ENCODE results near the gene MATN1.

MATN1 gene

DNA sequence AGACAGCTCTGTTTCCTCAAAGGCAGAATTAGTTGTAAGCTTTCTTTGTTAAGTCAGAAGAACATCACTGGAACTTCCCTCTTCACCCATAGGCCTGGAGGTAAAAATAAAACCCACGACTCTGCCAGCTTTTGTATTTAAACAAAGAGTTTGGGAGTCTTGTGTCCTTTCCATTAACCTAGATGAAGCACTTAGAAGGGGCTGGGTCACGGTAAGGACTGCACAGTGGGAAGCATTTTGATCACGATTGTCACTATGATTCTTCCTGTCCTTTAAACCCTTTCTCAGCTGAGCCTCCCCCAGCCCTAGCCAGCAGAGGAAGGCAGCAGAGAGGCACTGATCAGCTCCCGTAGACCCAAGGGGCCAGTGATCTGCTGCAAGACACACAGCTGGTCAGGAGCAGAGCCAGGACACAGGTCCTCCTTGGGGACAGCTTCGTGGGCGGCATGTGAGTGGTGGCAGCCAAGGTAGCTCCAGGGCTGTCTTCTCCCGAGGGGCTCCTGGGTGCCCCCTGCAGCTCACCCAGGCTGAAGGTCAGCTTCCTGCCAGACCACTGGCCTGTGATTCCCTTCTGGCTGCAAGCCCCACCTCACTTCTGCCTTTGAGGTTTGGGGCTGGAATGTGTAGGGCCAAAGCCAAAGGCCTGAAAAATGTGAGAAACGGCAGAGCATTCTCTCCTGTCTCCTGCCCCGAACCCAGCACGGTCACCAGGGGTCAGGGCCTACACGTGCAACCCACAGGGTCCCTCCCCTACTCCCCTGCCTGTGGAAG, 38.2 kb upstream of the MATN1 start:
- Histone ChIP-seq H3K9me2 (ENCODE audit: low read depth, low read length) (no peaks in the 10 kb centered on the region), H3K9ac (ENCODE audit: low read length) (no peak overlapping the region), H3K4me2 (ENCODE audit: low read length) (no peak overlapping the region; the same call in 1 of the 2 replicates), H3K36me3 (ENCODE audit: insufficient read depth, low read length) (no peaks in the 10 kb centered on the region), H3K27me3 (ENCODE audit: insufficient read depth, low read length) (peaks cover 5% of the 10 kb centered on the region; the same call in 1 of the 2 replicates), H2AFZ (ENCODE audit: low read length) (no peak overlapping the region), H3K4me1 (ENCODE audit: insufficient read depth, low read length, severe bottlenecking) (peaks cover 59% of the 10 kb centered on the region), H3K9me3 (ENCODE audit: low read length) (no peaks in the 10 kb centered on the region), H3K27ac (ENCODE audit: low read depth, low read length, poor library complexity, severe bottlenecking) (peak overlapping the region; percentile 45), H4K20me1 (ENCODE audit: insufficient read depth, low read length) (no peaks in the 10 kb centered on the region), H3F3A (ENCODE audit: insufficient read depth, low read length) (no peaks in the 10 kb centered on the region; the same call in 1 of the 2 replicates), H3K4me3 (ENCODE audit: low read depth, low read length, poor library complexity, severe bottlenecking) (no peak overlapping the region), H3K79me2 (ENCODE audit: insufficient read depth, low read length) (no peaks in the 10 kb centered on the region)
- TF ChIP-seq, protein P1, sequence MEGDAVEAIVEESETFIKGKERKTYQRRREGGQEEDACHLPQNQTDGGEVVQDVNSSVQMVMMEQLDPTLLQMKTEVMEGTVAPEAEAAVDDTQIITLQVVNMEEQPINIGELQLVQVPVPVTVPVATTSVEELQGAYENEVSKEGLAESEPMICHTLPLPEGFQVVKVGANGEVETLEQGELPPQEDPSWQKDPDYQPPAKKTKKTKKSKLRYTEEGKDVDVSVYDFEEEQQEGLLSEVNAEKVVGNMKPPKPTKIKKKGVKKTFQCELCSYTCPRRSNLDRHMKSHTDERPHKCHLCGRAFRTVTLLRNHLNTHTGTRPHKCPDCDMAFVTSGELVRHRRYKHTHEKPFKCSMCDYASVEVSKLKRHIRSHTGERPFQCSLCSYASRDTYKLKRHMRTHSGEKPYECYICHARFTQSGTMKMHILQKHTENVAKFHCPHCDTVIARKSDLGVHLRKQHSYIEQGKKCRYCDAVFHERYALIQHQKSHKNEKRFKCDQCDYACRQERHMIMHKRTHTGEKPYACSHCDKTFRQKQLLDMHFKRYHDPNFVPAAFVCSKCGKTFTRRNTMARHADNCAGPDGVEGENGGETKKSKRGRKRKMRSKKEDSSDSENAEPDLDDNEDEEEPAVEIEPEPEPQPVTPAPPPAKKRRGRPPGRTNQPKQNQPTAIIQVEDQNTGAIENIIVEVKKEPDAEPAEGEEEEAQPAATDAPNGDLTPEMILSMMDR (IDR thresholded peaks at IDR 0.05; ENCODE audit: low read length) = no peak
- no peak for TF ChIP-seq EZH2 (IDR thresholded peaks at IDR 0.05; ENCODE audit: borderline replicate concordance, low read length)

DNA sequence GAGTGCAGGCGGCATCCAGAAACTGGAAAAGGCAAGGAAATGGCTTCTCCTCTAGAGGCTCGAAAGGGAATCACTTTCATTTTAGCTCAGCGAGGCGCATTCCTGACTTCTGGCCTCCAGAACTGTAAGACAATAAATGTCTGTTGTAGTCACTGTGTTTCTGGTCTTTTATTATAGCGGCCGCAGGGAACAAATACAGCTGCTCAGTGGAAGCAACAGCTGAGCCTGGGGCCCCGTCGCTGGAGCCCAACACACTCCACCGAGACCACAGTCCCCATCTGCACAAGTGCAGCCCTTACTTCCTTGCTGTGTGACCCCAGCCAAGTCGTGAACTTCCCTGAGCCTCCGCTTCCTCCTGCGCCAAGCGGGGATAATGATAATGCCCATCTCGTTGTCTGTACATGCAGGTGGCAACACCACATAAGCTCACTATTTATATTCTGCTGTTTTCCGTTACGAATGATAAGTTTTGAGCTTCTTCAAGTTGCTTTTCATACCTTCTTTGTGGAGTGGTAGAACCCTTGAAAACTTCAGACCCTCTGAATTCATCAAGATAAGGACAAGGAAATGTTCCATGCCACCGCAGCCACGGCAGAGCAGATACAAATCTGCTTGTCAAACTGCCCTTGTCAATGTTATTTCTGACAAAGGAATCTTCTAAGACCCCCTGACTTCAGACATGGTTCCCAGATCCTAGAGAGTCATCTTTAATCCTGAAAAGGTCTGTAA, 37.4 kb upstream of the MATN1 start:
- Histone ChIP-seq H2AFZ (ENCODE audit: low read length) (no peak overlapping the region), H3K4me3 (ENCODE audit: low read depth, low read length, poor library complexity, severe bottlenecking) (no peak overlapping the region), H3K9ac (ENCODE audit: low read length) (peak overlapping the region; percentile 14; the same call in 1 of the 2 replicates), H3K27me3 (ENCODE audit: insufficient read depth, low read length) (peaks cover 5% of the 10 kb centered on the region; the same call in 1 of the 2 replicates), H3K4me1 (ENCODE audit: insufficient read depth, low read length, severe bottlenecking) (peaks cover 67% of the 10 kb centered on the region), H3F3A (ENCODE audit: insufficient read depth, low read length) (no peaks in the 10 kb centered on the region; the same call in 1 of the 2 replicates), H3K9me2 (ENCODE audit: low read depth, low read length) (no peaks in the 10 kb centered on the region), H4K20me1 (ENCODE audit: insufficient read depth, low read length) (no peaks in the 10 kb centered on the region), H3K36me3 (ENCODE audit: insufficient read depth, low read length) (no peaks in the 10 kb centered on the region), H3K9me3 (ENCODE audit: low read length) (no peaks in the 10 kb centered on the region), H3K27ac (ENCODE audit: low read depth, low read length, poor library complexity, severe bottlenecking) (peak overlapping the region; percentile 45), H3K79me2 (ENCODE audit: insufficient read depth, low read length) (no peaks in the 10 kb centered on the region), H3K4me2 (ENCODE audit: low read length) (peak overlapping the region; percentile 43)
- TF ChIP-seq EZH2 (IDR thresholded peaks at IDR 0.05; ENCODE audit: borderline replicate concordance, low read length) = no peak
- TF ChIP-seq, protein P1 (IDR thresholded peaks at IDR 0.05; ENCODE audit: low read length) = no peak

GRCh38 chr1:30759718-30760281, 36.4 kb upstream of the MATN1 start:
- Histone ChIP-seq H3K9ac (ENCODE audit: low read length) (0 out of 2 replicates have a peak overlapping the region, but pooled peaks have one; percentile 4), H4K20me1 (ENCODE audit: insufficient read depth, low read length) (no peaks in the 10 kb centered on the region), H2AFZ (ENCODE audit: low read length) (no peak overlapping the region), H3F3A (ENCODE audit: insufficient read depth, low read length) (no peaks in the 10 kb centered on the region; the same call in 1 of the 2 replicates), H3K9me3 (ENCODE audit: low read length) (no peaks in the 10 kb centered on the region), H3K27me3 (ENCODE audit: insufficient read depth, low read length) (peaks cover 5% of the 10 kb centered on the region; the same call in 1 of the 2 replicates), H3K9me2 (ENCODE audit: low read depth, low read length) (no peaks in the 10 kb centered on the region), H3K4me3 (ENCODE audit: low read depth, low read length, poor library complexity, severe bottlenecking) (no peak overlapping the region), H3K36me3 (ENCODE audit: insufficient read depth, low read length) (no peaks in the 10 kb centered on the region), H3K4me1 (ENCODE audit: insufficient read depth, low read length, severe bottlenecking) (peaks cover 70% of the 10 kb centered on the region), H3K4me2 (ENCODE audit: low read length) (peak overlapping the region; percentile 43), H3K27ac (ENCODE audit: low read depth, low read length, poor library complexity, severe bottlenecking) (peak overlapping the region; percentile 45), H3K79me2 (ENCODE audit: insufficient read depth, low read length) (no peaks in the 10 kb centered on the region)
- TF ChIP-seq, protein P1 (IDR thresholded peaks at IDR 0.05; ENCODE audit: low read length) = no peak
- TF ChIP-seq EZH2 (IDR thresholded peaks at IDR 0.05; ENCODE audit: borderline replicate concordance, low read length) = no peak
